ENCODE results near the gene PPP1R13L.
"Not testable (repeated sequence)": the region's sequence is repeated elsewhere in the genome, so short reads cannot be mapped to it uniquely, and the experiment has no call there.

Gene PPP1R13L

DNA sequence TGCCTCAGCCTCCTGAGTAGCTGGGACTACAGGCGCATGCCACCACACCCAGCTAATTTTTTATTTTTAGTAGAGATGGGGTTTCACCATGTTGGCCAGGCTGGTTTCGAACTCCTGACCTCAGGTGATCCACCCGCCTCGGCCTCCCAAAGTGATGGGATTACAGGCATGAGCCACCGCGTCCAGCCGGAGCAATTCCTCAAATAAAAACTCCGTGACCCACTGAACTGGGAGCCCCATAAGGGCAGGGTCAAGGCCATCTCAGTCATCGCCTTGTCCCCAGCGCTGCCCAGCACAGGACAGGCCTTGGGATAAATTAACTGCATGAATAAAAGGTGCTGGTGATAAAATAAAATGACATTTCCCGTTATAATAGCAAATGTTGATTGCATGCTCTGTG lies 25.0 kb upstream of the PPP1R13L start:
- not testable (repeated sequence) for DNase-seq

DNA sequence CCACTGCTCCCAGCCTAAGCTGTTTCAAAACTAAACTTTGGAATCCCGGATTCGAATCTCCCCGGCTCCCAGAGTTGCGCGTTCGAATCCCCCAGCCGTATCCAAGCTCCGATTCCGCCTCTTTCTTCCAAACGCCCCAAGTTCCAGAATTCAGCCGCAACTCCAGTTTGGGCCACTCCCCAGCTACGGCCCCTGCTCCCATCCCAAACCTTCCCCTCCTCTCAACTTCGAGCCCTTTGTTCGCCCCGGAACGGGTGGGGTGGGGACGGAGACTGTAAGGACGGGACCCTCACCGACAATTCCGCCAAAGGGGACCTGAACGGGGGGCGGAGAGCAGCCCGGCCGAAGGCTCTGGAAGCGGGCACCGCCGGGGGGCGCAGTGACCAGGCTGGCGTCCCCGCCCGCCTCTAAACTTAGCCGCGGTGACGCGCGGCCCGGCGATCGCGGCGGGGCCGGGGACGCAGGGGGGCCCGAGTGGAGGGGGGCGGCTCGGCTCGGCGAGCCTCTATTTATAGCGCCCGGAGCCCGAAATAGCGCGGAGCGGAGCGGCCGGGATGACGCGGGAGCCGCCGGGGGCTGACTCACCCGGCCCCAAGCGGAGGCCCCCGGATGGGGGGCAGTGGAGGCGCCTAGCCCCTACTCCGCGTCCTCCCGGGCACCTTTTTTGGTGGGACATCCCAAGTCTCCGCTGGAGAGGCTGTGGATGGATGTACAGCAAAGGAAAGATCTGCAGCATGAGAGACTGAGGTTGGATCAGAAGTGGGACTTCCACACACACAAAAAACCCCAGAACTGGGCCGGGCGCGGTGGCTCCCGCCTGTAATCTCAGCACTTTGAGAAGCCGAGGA lies 23.7 kb upstream of the PPP1R13L start:
- DNase-seq = no peak

DNA sequence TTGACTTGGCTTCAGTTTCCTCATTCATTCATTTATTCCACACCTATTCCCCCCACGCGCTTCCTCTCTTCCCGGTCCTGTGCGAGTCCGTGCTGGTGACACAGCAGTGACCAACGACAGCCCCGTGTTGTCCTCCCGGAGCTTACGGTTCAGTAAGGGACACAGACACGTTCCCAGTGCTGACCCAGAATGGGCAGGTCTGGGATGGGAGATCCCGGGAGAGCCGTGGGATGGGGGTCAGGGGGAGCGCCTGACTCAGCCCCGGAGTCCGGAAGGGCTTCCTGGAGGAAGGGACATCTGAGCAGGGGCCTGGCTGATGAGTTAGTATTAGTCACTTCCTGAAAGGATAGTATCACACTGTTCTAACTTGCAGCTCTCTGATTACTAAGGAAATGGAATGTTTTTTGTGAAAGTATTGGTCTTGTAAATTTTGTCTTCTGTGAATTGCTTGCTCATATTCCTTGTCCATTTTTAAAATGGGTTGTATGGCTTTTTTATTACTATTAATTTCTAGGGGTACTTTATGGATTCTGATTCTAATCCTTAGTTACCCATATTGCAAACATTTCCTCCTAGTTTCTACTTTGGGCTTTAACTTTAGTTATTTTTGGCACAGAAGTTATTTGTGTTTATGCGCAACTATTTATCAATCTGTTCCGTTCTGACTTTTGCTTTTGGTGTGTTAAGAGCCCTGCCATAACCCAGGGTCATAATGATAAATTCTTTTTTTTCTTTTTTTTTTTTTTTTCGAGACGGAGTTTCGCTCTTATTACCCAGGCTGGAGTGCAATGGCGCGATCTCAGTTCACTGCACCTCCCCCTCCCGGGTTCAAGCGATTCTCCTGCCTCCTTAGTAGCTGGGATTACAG lies 19.6 kb upstream of the PPP1R13L start:
- no peak for DNase-seq

DNA sequence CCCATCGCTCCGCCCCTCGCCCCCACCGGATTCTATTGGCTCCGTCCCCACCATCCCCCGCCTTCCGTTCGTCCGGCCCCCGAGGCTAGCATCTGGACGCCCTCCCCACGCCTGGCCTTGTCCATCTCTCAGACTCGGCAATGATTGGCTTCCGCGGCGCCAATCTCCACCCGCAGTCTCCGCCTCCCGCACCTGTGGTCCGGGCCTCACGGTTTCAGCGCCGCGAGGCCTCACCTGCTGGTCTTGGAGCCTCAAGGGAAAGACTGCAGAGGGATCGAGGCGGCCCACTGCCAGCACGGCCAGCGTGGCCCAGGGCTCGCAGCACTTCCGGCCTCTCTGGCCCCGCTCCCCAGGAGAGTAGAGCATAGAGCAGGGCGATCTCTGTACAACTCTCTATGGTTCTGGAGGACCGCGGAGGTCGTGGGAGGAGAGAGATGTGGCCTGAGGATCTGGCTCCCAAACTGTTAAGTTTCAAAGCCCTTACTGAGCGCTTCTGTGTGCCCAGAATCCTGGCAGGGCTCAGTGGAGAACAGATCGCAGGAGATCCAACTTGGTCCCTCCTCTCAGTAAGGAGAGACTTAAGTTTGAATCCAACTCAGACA lies 18.8 kb upstream of the PPP1R13L start, which contains the start of gene ERCC1:
TSS of gene ERCC1 (minus strand) at position 329 of the 602 bp plus-strand sequence. CDS start 543 bp downstream, outside the sequence.
- DNase-seq = peak; percentile 90

DNA sequence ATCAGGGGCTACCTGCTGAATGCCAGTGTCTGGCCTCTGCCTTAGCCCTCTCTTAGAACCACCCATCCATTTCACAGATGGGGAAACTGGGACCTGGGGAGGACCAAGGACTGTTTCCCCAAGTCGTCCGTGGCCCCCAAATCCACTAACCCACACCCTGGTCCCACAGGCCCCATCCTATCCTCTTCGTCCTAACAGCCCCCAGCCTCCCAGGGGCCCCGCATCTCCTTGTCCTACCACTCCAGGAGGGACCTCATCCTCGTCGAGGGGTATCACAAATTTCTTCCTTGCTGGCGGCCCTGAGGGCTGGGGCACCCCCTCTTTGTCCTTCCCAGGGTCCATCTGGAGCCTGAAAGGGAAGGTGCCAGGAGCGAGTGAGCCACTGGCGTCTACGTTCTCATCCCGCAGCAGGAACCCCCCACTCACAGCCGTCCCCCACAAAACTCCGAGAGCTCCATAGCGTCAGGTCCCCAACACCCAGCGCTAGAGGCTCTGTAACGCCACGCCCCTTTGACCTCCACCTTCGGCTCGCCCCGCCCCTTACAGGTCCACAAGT lies 18.2 kb upstream of the PPP1R13L start:
- no peak for DNase-seq

DNA sequence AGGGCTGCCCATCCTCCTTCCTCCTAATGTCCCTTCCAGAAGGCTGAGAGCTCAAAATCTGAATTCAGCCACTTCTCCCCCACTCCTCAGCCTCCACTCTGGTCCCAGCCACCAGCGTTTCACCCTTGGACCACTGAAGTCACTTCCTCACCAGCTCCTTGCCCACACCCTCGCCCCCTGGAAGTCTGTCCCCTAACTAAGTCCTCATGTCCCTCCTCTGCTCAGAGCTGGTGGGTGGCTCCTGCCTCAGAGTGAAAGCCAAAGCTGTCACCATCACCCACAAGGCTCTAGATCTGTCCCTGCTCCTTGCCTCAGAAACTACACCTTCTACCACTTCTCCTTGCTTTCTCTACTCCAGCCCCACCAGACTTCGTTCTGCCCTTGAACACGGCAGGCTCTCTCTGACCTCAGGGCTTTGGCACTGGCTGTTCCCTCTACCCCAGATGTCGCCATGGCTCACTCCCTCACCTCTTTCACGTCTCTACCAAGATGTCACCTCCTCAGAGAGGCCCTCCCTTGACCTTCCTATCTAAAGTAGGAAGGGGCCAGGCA lies 17.2 kb upstream of the PPP1R13L start:
- no peak for DNase-seq

DNA sequence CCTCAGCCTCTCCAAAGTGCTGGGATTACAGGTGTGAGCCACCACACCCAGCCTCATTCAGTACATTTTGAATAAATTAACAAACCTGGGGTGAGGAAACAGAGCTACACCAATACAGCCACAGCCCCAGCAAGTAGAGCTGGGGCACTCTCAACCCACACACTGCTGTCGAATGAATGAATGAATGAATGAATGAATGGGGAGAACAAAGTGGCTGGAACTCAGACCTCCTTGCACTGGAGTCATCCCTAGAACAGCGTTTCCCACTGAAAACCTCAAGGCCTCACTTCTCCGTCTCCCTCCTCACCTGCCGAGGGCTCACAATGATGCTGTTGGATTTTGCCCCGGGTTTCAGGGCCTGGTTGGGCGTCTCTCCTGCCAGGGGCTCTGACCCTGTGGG lies 16.0 kb upstream of the PPP1R13L start:
- no peak for DNase-seq

DNA sequence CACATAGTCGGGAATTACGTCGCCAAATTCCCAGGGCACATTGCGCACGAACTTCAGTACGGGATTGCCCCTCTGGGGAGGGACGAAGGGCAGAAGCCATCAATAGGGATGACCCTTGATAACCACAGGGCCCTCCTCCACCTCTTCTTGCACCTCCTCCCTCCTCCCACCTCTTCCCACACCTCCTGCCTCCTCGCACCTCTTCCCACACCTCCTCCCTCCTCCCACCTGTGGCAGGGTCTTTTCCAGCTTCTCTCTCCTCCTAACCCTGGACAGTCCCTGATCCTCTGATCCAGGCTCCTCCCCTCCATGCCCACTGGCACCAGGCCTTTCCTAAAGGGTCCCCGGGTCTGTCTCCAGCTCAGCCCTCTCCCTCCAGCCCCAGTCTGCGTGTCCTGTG lies 15.5 kb upstream of the PPP1R13L start:
- DNase-seq = no peak

DNA sequence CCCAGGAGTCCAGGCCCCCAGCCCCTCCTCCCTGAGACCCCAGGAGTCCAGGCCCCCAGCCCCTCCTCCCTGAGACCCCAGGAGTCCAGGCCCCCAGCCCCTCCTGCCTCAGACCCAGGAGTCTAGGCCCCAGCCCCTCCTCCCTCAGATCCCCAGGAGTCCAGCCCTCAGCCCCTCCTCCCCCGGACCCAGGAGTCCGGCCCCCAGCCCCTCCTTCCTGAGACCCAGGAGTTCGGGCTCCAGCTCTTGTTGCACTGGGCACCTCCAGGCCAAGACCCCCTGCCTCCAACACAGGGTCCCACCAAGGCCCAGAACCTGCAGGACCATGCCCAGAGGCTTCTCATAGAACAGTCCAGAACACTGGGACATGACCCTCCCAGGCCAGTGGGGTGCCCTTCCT lies 15.0 kb upstream of the PPP1R13L start:
- no peak for DNase-seq

DNA sequence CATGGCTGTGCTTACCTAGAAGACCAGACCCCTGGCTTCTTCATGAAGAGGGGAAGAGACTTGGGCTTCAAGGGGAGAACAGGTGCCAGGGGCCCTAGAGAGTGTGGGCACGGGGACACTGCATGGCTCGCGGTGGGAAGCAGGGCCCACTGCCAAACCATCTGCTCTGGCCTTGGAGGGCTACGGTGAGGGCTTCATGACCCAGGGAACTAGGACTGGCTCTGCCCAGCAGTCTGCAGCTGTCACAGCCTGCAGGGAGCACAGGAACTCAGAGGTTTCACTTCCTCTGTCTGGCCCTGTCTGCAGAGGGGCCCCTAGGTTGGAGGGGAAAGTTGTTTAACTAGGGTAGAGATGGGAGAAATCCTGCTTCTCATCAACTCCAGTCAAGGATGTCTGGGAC lies 14.5 kb upstream of the PPP1R13L start:
- no peak for DNase-seq

DNA sequence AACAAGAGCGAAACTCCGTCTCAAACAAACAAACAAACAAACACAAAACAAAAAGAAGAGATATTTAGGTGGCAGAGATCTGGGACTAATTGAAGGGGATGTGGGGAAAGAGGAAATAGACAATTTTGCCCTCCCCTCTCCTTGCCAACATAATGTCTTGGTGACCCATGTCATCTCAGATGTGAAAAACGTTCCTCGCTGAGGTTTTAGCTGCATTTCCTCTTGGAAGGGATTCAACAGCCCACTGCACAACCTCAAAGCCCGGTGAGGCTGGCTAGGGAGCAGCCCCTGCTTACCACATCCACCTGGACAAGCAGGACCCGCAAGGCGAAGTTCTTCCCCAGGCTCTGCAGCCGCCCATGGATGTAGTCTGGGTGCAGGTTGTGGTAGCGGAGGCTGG lies 13.9 kb upstream of the PPP1R13L start:
- DNase-seq = no peak

DNA sequence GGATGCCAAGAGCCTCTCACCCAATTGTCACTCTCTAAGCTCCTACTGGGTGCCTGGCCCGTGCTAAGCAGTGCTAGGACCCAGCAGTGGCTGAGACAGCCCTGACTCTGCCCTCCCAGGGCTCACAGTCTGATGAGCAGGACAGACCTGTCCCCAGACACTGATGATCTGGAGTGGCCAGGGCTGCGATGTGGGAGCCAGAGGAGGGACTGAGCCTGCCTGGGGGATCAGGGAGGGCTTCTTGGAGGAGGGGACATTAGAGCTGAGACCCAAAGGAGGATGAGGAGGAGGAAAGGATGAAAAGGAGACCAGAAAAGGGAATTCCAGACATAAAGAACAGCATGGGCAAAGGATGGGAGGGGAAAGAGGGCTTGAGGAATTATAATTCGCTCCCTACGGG lies 12.3 kb upstream of the PPP1R13L start:
- DNase-seq = no peak

DNA sequence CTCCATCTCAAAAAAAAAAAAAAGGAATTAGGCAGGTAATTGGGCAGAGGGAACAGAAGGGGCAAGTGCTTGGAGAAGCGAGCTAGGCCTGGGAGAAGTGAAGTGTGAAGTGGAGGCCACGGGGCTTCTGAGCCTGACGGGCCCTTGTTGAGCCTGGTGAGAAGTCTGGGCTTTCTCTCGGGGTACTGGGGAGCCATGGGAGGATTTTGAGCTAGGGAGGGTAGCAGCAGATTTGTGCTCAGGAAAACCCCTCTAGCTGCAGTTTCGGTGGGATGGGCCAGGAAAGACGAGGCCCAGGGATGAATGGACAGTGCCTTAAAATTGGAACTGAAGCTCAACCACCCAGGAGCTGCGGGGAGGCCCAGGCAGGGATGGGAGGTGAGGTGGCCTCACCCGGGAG lies 9.6 kb upstream of the PPP1R13L start:
- DNase-seq = no peak

DNA sequence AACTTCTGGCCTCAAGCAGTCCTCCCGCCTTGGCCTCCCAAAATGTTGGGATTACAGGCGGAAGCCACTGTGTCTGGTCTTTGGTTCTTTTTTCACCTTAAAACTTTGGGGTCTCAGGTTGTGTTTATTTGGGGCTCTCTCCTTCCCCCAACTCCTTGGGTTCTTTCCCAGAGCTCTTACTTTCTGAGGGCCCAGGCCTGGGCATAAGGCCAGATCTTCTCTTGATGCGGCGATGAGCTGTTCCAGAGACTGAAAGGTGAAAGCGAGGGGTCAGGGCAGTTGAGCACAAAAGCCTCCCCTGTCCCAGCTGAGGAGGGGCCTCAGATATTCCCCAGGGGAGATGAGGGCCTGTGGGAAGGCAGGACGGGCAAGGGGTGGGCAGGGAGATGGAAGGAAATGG lies 8.6 kb upstream of the PPP1R13L start:
- no peak for DNase-seq

DNA sequence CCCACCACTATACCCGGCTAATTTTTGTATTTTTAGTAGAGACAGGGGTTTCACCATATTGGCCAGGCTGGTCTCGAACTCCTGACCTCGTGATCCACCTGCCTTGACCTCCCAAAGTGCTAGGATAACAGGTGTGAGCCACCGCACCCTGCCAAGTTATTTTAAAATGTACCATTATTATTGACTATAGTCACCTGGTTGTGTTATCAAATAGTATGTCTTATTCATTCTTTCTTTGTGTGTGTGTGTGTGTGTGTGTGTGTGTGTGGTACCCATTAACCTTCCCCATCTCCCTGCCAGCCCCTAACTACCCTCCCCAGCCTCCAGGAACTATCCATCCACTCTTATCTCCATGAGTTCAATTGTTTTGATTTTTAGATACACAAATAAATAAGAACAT lies 5.5 kb upstream of the PPP1R13L start:
- not testable (repeated sequence) for DNase-seq

DNA sequence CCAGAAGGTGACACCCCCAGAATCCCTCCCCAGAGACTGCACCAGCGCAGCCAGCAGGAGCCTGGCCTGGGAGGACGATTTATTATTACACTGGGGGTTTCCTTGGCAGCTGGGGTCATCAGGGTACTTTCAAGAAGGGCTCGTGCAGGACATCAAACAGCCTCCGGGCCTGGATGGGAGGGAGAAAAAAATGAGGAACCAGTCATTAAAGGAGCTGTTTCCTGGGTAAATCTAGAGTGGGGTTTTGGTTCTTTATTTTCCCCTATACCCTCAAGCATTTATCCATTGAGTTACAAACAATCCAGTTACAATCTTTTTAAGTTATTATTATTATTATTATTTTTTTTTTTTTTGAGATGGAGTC lies 4.7 kb upstream of the PPP1R13L start:
- no peak for DNase-seq

DNA sequence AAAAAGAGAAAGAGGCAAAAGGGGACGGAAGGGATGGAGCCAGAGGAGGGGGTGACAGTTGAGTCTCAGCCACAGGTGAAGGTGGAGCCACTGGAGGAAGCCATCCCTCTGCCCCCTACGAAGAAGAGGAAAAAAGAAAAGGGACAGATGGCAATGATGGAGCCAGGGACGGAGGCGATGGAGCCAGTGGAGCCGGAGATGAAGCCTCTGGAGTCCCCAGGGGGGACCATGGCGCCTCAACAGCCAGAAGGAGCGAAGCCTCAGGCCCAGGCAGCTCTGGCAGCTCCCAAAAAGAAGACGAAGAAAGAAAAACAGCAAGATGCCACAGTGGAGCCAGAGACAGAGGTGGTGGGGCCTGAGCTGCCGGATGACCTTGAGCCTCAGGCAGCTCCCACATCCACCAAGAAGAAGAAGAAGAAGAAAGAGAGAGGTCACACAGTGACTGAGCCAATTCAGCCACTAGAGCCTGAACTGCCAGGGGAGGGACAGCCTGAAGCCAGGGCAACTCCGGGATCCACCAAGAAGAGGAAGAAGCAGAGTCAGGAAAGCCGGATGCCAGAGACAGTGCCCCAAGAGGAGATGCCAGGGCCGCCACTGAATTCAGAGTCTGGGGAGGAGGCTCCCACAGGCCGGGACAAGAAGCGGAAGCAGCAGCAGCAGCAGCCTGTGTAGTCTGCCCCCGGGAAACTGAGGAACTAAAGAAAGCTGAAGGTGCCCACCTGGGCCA lies 4.1 kb upstream of the PPP1R13L start:
- no peak for DNase-seq

DNA sequence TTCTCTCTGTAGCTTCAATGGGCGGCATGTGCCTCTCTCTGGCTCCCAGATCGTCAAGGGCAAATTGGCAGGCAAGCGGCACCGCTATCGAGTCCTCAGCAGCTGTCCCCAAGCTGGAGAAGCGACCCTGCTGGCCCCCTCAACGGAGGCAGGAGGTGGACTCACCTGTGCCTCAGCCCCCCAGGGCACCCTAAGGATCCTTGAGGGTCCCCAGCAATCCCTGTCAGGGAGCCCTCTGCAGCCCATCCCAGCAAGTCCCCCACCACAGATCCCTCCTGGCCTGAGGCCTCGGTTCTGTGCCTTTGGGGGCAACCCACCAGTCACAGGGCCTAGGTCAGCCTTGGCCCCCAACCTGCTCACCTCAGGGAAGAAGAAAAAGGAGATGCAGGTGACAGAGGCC lies 3.3 kb upstream of the PPP1R13L start:
- DNase-seq = no peak

DNA sequence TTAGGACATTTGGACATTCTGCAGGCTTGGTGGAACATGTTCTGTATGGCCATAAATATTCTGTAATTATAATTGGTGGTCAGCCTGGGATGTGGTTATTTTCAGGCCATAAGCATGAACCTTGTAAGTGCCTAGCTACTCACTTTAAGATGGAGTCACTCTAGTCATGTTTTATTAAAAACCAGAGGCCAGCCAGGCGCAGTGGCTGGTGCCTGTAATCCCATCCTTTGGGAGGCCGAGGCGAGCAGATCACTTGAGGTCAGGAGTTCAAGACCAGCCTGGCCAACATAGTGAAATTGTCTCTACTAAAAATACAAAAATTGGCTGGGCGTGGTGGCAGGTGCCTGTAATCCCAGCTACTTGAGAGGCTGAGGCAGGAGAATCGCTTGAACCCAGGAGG lies 2.7 kb upstream of the PPP1R13L start:
- DNase-seq = not testable (repeated sequence)

DNA sequence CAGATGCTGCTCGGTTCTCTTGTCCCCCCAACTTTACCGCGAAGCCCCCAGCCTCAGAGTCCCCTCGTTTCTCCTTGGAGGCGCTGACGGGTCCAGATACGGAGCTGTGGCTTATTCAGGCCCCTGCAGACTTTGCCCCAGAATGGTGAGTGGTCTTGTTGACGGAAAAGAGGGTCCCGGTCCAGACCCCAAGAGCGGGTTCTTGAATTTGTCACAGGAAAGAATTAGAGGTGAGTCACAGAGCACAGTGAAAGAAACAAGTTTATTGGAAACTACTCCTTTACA lies 2.2 kb upstream of the PPP1R13L start:
- no peak for DNase-seq

DNA sequence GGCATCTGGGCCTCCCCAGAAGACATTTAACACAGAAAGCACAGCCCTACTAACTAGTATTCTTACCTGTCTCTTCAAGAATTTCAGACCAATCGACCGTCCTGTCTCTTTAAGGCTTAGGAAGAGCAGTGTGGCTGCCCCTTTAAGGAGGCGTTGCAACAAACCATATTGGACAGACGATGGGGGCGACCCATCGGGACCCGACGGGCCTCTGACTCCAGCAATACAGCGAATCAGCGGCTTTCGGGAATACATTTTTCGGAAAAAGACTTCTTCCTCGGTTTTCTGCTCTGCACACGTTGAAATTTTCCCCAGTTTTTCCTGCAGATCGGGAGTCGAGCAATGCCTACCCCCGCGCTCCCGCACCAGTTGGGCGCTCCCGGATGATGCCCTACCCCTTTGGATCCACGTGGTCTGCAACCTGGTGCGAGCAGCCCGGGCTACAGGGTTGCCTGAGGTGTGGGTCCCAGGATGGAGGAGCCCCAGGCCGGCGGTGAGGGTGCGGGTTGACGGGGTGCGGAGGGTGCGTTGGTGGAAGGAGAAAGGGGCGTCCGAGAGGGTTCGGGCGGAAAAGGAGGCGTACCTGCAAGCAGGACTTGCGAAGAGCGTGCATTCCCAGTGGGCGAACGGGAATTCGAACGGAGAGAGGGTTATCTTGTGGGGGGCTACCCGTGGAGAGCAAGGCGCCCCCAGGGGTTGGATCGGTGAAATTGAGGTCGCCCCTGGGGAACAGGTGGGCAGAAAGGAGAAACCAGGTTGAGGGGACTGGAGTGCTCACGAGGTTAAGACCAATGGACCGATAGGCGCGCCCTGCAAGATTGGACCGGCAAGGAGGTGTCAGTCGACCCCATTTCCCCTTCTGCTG lies 1.6 kb upstream of the PPP1R13L start, which contains the start of gene POLR1G:
TSS of gene POLR1G (plus strand) at position 419 of the 865 bp plus-strand sequence. CDS start at position 472, 53 bp downstream.
- DNase-seq = peak; percentile 81

Measured in CD4-positive, alpha-beta T cell treated with Interleukin-12 subunit alpha and Interleukin-12 subunit beta, for 1 hour (primary cell).